Suppressor macrophage (primary cell): ENCODE data around the gene ATXN1.
"Not testable (repeated sequence)": the region's sequence is repeated elsewhere in the genome, so short reads cannot be mapped to it uniquely, and the experiment has no call there.

ENCODE experiments used
- DNase-seq, 4 experiments: peaks; one replicate each; pipeline ENCODE4 v3.0.0-alpha.2; 2020 to 2022

Gene ATXN1

GRCh38 chr6:16567071-16567470, 194.2 kb downstream of the ATXN1 start:
- DNase-seq = no peak

GRCh38 chr6:16564436-16564835, 196.8 kb downstream of the ATXN1 start:
- DNase-seq = peak in 3 of 4 experiments; percentile 16 to 39 (median 29)

DNA sequence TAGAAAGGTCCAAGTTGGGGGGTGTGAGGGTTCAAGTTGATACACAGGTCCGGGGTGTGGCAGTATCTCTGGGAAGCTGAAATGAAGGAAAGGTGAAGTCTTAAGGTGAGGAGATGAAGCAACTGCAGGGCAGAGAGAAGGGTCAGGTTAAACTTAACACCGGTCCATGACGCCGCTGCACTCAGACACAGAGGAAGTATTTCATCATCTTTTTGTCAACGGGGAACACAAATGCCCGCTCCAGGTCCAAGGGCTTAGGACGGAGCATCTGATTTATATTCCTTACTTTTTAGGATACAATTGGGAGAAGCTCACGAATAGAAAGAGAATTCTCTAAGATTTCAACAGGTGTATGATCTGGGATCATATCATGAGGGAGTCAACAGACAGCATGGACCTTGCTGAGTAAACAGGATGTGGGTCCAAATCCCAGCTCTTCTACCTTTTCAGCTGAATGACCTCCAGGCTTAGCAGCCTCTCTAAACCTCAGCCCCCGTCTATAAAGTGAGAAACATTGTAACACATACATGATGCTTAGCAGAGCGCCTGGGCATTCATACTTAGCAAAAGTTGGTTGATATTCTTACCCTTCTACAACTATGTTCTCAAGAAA, 197.5 kb downstream of the ATXN1 start:
- no peak for DNase-seq

DNA sequence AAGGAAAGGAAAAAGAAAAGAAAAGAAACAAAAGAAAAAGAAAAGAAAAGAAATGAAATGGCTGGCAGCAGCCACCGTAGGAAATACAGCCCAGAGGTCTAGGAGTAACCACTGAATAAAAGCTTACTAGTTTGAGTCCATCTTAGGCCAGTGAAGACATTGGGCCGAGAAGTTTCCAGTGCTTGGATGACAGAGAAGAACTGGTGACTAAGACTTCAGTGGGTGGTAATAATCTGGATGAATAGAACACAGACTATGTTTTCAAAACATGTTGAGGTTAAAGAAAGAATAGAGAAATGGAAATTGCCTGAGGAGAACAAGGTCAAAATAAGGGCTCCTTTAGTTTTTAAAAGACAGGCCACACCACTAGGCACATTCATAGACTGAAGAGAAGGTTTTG, 198.8 kb downstream of the ATXN1 start:
- DNase-seq = peak in 3 of 4 experiments; percentile 16 to 34 (median 26)

GRCh38 chr6:16559071-16559470, 202.2 kb downstream of the ATXN1 start:
- no peak for DNase-seq

DNA sequence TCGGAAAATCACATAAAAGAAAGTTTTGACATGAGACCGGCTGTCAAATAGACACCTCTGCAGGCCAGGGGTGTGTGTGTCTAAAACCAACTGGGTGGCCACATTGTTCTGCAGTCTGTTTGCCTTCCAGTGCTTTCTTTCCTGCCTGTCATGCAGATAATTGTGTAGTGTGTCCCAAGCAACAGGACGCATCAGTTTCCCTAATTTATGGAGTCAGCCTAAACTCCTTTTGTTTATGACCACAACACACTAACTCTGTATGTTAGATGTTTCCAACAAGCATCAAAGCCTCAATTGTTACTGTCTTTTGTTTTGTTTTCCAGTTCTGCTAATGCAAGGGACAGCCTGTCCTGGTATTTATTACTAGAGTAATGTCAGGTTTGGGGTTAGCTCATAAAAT, 205.7 kb downstream of the ATXN1 start:
- DNase-seq = no peak

DNA sequence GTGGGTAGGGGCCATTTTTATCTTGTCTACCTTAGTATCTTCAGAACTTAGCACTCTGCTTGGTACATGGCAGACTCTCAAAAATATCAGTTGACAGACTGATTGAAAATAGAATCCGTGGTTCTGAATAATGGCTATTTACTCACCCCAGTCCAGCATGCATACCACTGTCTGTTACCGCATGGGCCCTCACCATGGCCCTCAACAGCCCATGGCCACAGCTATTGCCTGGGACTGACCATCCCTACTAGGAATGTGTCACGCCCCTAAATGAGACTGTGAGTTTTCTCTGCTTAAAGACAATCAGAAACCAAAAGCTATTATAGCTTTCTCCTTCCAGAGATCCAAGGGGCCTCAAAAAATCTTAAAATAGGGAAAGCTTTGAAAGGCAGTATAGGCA, 207.7 kb downstream of the ATXN1 start:
- no peak for DNase-seq

GRCh38 chr6:16551466-16551865, 209.8 kb downstream of the ATXN1 start:
- DNase-seq = no peak

DNA sequence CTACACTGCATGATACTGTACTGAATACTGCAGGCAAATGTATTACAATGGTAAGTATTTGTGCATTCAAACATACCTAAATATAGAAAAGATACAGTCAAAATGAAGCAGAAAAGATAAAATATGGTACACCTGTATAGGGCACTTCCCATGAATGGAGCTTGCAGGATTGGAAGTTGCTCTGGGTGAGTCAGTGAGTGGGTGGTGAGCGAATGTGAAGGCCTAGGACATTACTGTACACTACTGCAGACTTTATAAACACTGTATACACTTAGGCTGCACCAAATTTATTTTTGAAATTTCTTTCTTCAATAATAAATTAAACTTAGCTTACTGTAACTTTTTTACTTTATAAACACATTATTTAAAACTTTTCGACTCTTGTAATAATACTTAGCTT, 213.1 kb downstream of the ATXN1 start:
- peak in 3 of 4 experiments; percentile 22 to 38 (median 28) for DNase-seq

GRCh38 chr6:16547587-16547986, 213.7 kb downstream of the ATXN1 start:
- peak in 3 of 4 experiments; percentile 27 to 55 (median 52) for DNase-seq

DNA sequence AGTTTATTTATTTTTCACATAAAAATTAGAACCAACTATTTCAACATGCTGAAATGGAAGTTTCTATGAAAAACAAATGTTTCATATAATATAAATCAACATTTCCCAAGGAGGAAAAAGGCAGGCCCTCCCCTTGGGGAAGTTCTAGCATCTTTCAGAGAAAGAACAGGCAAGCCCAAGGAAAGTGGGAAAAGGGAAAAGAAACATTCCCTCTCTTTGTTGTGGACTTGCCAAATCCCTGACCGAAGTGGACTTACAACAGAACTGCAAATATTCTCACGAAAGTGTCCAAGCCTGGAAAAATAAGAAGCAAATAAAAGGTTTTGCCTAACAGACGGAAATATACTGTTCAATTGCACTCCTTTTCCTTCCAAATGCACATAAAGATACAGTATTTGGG, 214.4 kb downstream of the ATXN1 start:
- DNase-seq = no peak

GRCh38 chr6:16545382-16545781, 215.9 kb downstream of the ATXN1 start:
- no peak for DNase-seq

- no peak for DNase-seq
These were observed 216.7 kb downstream of the ATXN1 start for GRCh38 chr6:16544521-16544920.

- no peak for DNase-seq
These were observed 217.3 kb downstream of the ATXN1 start for GRCh38 chr6:16544006-16544405.

- DNase-seq = no peak
These were observed 217.7 kb downstream of the ATXN1 start for GRCh38 chr6:16543521-16543920.

DNA sequence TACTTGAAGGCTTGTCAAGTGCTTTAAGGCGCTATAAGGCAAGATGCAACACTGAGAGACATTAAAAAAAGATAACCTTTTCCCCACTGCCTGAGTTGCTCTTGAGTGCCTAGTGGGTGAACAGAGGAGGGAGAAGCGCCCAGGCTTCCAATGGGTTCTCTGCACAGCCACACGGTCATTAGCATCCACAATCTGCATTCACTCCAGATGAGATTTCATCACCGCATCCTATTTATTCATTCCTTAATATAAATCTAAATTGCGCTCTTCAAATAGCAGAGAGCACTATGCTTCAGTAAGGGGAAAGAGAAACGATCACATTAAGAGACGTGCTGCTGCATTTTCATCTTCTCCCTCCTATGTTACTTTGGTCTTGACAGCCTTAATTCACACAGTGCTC, 219.2 kb downstream of the ATXN1 start:
- DNase-seq = no peak

GRCh38 chr6:16540804-16541752, 220.2 kb downstream of the ATXN1 start:
- no peak for DNase-seq

GRCh38 chr6:16540383-16540782, 220.9 kb downstream of the ATXN1 start:
- not testable (repeated sequence) for DNase-seq

- no peak for DNase-seq
These were observed 222.0 kb downstream of the ATXN1 start for GRCh38 chr6:16539086-16539931.

DNA sequence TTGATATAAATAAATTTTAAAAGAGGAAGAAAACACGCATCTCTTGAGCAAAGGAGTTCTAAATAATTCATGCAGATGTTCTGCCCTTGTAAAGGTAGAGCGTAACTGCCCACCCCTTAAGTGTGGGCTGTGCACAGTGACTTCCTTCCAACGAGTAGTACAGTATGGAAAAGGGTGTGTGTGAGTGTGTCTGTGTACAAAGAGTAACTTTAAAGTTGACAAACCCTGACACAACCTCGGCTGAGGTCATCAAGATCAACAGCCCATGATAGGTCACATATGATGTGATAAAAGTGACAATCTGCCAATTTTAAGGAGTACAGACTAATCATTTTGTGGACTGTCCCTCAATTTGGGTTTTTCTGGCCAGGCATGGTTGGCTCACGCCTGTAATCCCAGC, 225.7 kb downstream of the ATXN1 start:
- no peak for DNase-seq

GRCh38 chr6:16533721-16534136, 227.5 kb downstream of the ATXN1 start:
- DNase-seq = no peak

DNA sequence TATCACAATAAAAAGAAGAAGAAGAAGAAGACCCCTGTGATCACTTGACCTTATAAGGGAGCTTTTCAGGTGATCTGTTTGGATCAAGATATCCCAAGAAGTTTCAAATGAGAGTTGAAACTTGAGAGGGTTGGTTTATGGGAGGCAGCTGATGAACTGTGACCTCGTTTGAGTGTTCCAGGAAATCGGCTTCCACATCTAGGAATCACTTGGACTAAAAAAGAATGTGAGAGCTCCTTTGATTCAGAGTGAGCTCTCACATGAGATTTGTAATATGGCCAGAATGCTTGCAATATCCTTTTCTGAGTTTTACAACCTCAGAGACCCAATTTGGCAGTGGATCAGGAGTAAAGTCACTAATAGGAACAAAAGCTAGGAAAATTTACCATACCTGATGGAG, 228.1 kb downstream of the ATXN1 start:
- DNase-seq = no peak

GRCh38 chr6:16527691-16528090, 233.6 kb downstream of the ATXN1 start:
- no peak for DNase-seq
